Measurements from ENCODE around the gene MRPL44.

MRPL44 gene

DNA sequence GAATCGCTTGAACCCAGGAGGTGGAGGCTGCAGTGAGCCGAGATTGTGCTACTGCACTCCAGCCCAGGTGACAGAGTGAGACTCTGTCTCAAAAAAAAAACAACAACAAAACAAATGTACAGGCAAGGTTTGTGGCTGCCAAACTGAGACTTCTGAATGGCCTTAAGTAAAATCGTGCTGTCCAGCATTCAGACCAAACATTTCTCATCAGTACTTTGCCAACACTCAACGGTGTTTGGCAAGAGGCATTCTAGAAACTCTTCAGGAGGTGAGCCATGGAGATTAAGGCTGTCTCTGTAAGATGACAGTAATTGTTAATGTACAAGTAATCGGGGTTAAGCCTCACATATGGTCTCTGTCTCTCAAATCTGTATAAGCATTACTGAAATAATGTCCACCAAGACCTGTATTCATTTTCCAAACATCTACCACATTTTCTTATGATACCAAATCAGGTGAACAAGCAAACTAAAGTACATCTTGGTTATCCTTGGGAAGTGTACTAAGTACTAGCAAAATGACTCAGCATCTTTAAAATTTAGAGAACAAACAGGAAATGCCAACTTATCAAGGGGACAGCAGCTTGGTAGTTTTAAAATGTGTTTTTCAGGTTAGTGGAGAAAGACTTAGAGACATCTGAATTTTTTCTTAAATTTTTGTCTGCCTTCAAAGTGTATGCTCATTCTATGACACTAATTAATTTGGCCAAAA is 52.5 kb downstream of the MRPL44 start:
- no peak for DNase-seq (ENCODE audit: low read depth)

DNA sequence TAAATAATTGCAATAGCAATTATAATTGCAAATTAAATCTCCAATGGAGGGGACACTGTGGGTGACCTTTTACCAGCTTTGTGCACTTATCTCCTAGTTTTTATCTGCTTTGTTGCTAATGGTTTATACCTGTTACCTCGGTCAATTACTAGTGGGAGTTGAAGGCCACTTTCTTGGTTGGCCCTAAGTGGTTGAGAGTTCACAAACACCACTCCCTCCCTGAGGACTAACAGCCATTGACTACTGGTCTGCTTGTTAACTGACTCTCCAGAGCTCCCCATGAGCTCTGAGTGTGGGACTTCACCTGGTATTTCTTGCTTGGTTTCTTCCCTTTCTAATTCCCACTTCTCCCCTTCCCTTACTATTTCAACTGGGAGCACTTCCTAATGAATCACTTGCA is 54.6 kb downstream of the MRPL44 start:
- no peak for DNase-seq (ENCODE audit: low read depth)

DNA sequence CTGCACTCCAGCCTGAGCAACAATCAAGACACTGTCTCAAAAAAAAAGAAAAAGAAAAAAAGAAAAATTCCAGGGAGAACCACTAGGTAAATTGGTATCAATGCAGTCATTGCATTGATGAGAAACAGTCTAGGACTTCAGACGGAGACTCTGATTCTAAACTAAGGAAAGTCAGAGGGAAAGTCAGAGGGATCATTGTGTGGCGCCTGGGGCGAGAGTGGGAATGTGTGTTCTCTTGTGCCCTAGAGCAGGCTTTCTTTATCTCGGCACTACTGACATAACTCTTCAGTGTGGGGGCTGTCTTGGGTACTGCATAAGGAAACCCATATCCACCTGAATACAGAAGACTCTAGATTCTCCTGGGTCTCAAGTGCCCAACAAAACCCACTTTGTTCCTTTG is 57.1 kb downstream of the MRPL44 start:
- DNase-seq (ENCODE audit: low read depth): no peak

DNA sequence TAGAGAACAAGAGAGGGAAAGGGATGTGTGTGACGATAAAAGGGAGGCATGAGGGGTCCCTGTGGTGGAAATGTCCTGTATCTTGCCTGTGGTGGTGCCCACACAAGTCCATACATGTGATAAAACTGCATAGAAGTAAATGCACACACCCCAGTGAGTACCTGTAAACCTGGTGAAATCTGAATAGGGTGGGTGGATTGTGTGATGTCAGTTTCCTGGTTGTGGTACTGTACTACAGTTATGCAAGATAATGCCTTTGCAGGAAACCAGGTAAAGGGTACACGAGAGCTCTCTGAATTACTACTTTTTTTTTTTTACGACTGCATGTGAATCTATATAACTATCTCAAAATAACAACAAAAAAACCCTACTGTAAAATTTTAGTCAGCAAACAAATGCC is 59.7 kb downstream of the MRPL44 start:
- no peak for DNase-seq (ENCODE audit: low read depth)

All from stimulated activated CD8-positive, alpha-beta memory T cell treated with anti-CD3 and anti-CD28 coated beads, Interleukin-12 subunit alpha, Interleukin-12 subunit beta, amount 100 ng/mL, for 4 hours (primary cell).